HG03095 (cell line): ENCODE results near the gene PTPRN2.
"Not testable (repeated sequence)": the region's sequence is repeated elsewhere in the genome, so short reads cannot be mapped to it uniquely, and the experiment has no call there.

Source experiments
- ATAC-seq: cut with Tn5 transposase; IDR thresholded peaks from one replicate; pipeline ENCODE4 v1.9.1; 2021; ENCODE audit warnings: moderate library complexity; ENCODE audit not compliant: unreplicated experiment

The PTPRN2 gene

GRCh38 chr7:158424531-158424930 is 163.1 kb downstream of the PTPRN2 start:
- ATAC-seq, result no peak

GRCh38 chr7:158424011-158424410 is 163.6 kb downstream of the PTPRN2 start:
- ATAC-seq, result no peak

GRCh38 chr7:158422887-158423560 is 164.6 kb downstream of the PTPRN2 start:
- ATAC-seq, result no peak

GRCh38 chr7:158422196-158422886 is 165.3 kb downstream of the PTPRN2 start:
- ATAC-seq, result no peak

- no peak for ATAC-seq
Observed at GRCh38 chr7:158421361-158421760, 166.3 kb downstream of the PTPRN2 start.

GRCh38 chr7:158420591-158421340 is 166.9 kb downstream of the PTPRN2 start:
- no peak for ATAC-seq

GRCh38 chr7:158419238-158419785 is 168.3 kb downstream of the PTPRN2 start:
- ATAC-seq, result no peak

- ATAC-seq, result not testable (repeated sequence)
Observed at GRCh38 chr7:158418395-158418794, 169.2 kb downstream of the PTPRN2 start.

- no peak for ATAC-seq
Observed at GRCh38 chr7:158416283-158416933, 171.2 kb downstream of the PTPRN2 start.

- no peak for ATAC-seq
Observed at GRCh38 chr7:158415316-158415715, 172.3 kb downstream of the PTPRN2 start.

- no peak for ATAC-seq
Observed at GRCh38 chr7:158414486-158414961, 173.1 kb downstream of the PTPRN2 start.

GRCh38 chr7:158414002-158414401 is 173.6 kb downstream of the PTPRN2 start:
- no peak for ATAC-seq

- no peak for ATAC-seq
Observed at GRCh38 chr7:158411232-158411950, 176.2 kb downstream of the PTPRN2 start.

GRCh38 chr7:158410720-158411119 is 176.9 kb downstream of the PTPRN2 start:
- no peak for ATAC-seq

GRCh38 chr7:158409816-158410330 is 177.8 kb downstream of the PTPRN2 start:
- ATAC-seq, result no peak

GRCh38 chr7:158409120-158409519 is 178.5 kb downstream of the PTPRN2 start:
- ATAC-seq, result no peak

- no peak for ATAC-seq
Observed at GRCh38 chr7:158408318-158408920, 179.2 kb downstream of the PTPRN2 start.

- ATAC-seq, result no peak
Observed at GRCh38 chr7:158407581-158408317, 179.9 kb downstream of the PTPRN2 start.

- no peak for ATAC-seq
Observed at GRCh38 chr7:158406801-158407200, 180.8 kb downstream of the PTPRN2 start.
